GM12872 (cell line): Measurements from ENCODE around the gene TESK2.

Experiments used
- CTCF ChIP-seq: IDR thresholded peaks from 3 replicates; pipeline ENCODE4 v1.5.1; 2011; ENCODE audit warnings: low read depth, mild to moderate bottlenecking, low read length, moderate library complexity; ENCODE audit not compliant: insufficient read depth

TESK2 gene

GRCh38 chr1:45319761-45320160 lies 171.2 kb downstream of the TESK2 start:
- TF ChIP-seq CTCF: no peak

GRCh38 chr1:45317166-45317565 lies 173.8 kb downstream of the TESK2 start:
- no peak for TF ChIP-seq CTCF

- TF ChIP-seq CTCF: no peak
Observed at GRCh38 chr1:45314266-45314665, 176.7 kb downstream of the TESK2 start.

GRCh38 chr1:45306905-45307304 lies 184.1 kb downstream of the TESK2 start:
- TF ChIP-seq CTCF: no peak

- no peak for TF ChIP-seq CTCF
Observed at GRCh38 chr1:45306319-45306718, 184.6 kb downstream of the TESK2 start.

GRCh38 chr1:45305231-45305630 lies 185.7 kb downstream of the TESK2 start:
- no peak for TF ChIP-seq CTCF

- TF ChIP-seq CTCF: no peak
Observed at GRCh38 chr1:45304311-45305081, 186.5 kb downstream of the TESK2 start.
